ENCODE measurements around the gene STRBP. TPM values are rescaled to one million over a fixed set of nuclear protein-coding genes. Genes with fewer than 3 reads are reported as not detected.
A peak's percentile ranks its signal among the peaks of the same experiment; 100 is the strongest.

Gene STRBP
- total and polyA plus RNA-seq, 9 of the 15 experiments (the other 6 are each of a cell fraction or from before 2014, with no cell fraction given) = 27.7 to 84.0 (median 70.2) TPM

DNA sequence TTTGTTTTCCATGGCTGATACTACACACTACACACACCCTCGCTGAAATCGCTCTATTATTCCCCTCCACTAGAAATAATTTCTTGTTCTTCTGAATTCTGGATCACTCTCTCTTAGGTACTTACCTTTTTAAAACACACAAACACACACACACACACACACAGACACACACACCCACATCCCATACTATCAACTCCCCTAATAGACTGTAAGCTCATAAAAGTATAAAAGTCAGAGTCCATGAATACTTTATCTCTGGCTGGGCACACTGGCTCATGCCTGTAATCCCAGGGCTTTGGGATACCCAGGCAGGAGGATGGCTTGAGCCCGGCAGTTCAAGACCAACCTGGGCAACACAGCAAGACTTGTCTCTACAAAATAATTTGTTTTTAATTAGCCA lies 11.1 kb downstream of the STRBP start:
- ATAC-seq (no peak), DNase-seq (ENCODE audit: extremely low read depth in 1 of 4, low spot score in 3 of 4) (no peak), FAIRE-seq (no peak)
- 79% methylated on average over 3 of the region's 3 CpGs for WGBS (ENCODE audit: insufficient coverage, low coverage, missing lambda C conversion rate)
- CTCF ChIA-PET (ENCODE audit: low intra/inter-chr PET ratio) = no interaction called here
- no peaks in the 10 kb centered on the region for H3K9me1 ChIP-seq (ENCODE audit: control insufficient read depth, insufficient read depth, low read length)
- no peak overlapping the region for H3K9ac ChIP-seq (ENCODE audit: insufficient read depth in 1 of 2, low read depth in 2 of 2, low read length in 2 of 2)
- no peak overlapping the region for H3K4me2 ChIP-seq (ENCODE audit: insufficient read depth, low read length)
- H3K9me3 ChIP-seq (replicated peaks; ENCODE audit: control insufficient read depth, insufficient read depth, low read depth, low read length) = no peaks in the 10 kb centered on the region
- no peak overlapping the region for H3K4me3 ChIP-seq
- H2AFZ ChIP-seq (ENCODE audit: low read depth, low read length) = no peak overlapping the region
- no peak overlapping the region for H3K27ac ChIP-seq (ENCODE audit: extremely low read depth, low read depth, low read length)
- intact Hi-C loops (cut with micrococcal nuclease) = no loop called here
- no peaks in the 10 kb centered on the region for H3K27me3 ChIP-seq (ENCODE audit: control insufficient read depth in 2 of 2, insufficient read depth in 2 of 2, low read length in 2 of 2)
- no TSS peak for BruUV-seq (replicated peaks)
- POLR2A ChIA-PET = no interaction called here
- TF ChIP-seq E2F4 (CRISPR knock-in tag; IDR thresholded peaks at IDR 0.05; ENCODE audit: low read depth) (no peak), ZBTB7A (IDR thresholded peaks at IDR 0.05; ENCODE audit: borderline replicate concordance, control insufficient read depth, low read depth, low read length) (no peak), ZNF121 (CRISPR knock-in tag; conservative IDR thresholded peaks at IDR 0.05) (no peak)
- in situ Hi-C loops (cut with MboI) = no loop called here
- H3K36me3 ChIP-seq (ENCODE audit: control insufficient read depth, insufficient read depth, low read length) = peaks cover 7% of the 10 kb centered on the region; the same call in 1 of the 3 replicates
- H4K20me1 ChIP-seq (replicated peaks; ENCODE audit: control insufficient read depth, insufficient read depth, low read length) = peaks cover 6% of the 10 kb centered on the region; the same call in 1 of the 2 replicates
- peaks cover 3 to 15% of the 10 kb centered on the region in 2 experiments; a peak in 4 of 5 replicates for H3K4me1 ChIP-seq (replicated peaks in 1 of 2; ENCODE audit: control insufficient read depth in 2 of 2, insufficient read depth in 2 of 2, low read length in 2 of 2)
- H3K79me2 ChIP-seq (ENCODE audit: control insufficient read depth, insufficient read depth, low read length) = peaks cover 96% of the 10 kb centered on the region

- Histone ChIP-seq H4K20me1 (replicated peaks; ENCODE audit: control insufficient read depth, insufficient read depth, low read length) (peaks cover 16% of the 10 kb centered on the region), H3K4me3 (no peak overlapping the region), H3K36me3 (ENCODE audit: control insufficient read depth, insufficient read depth, low read length) (peaks cover 7% of the 10 kb centered on the region; the same call in 1 of the 3 replicates), H3K9ac (ENCODE audit: insufficient read depth in 1 of 2, low read depth in 2 of 2, low read length in 2 of 2) (no peak overlapping the region), H3K4me2 (ENCODE audit: insufficient read depth, low read length) (no peak overlapping the region), H3K27ac (ENCODE audit: extremely low read depth, low read depth, low read length) (no peak overlapping the region), H2AFZ (ENCODE audit: low read depth, low read length) (no peak overlapping the region), H3K9me3 (replicated peaks; ENCODE audit: control insufficient read depth, insufficient read depth, low read depth, low read length) (no peaks in the 10 kb centered on the region), H3K9me1 (ENCODE audit: control insufficient read depth, insufficient read depth, low read length) (no peaks in the 10 kb centered on the region), H3K27me3 (ENCODE audit: control insufficient read depth in 2 of 2, insufficient read depth in 2 of 2, low read length in 2 of 2) (no peaks in the 10 kb centered on the region), H3K4me1 (replicated peaks in 1 of 2; ENCODE audit: control insufficient read depth in 2 of 2, insufficient read depth in 2 of 2, low read length in 2 of 2) (peaks cover 3 to 22% of the 10 kb centered on the region in 2 experiments; a peak in 4 of 5 replicates), H3K79me2 (ENCODE audit: control insufficient read depth, insufficient read depth, low read length) (peaks cover 96% of the 10 kb centered on the region)
- in situ Hi-C loops (cut with MboI) = no loop called here
- no peak for TF ChIP-seq DDX20 (tag; IDR thresholded peaks at IDR 0.05; ENCODE audit: low read depth)
- TF ChIP-seq, protein P1, sequence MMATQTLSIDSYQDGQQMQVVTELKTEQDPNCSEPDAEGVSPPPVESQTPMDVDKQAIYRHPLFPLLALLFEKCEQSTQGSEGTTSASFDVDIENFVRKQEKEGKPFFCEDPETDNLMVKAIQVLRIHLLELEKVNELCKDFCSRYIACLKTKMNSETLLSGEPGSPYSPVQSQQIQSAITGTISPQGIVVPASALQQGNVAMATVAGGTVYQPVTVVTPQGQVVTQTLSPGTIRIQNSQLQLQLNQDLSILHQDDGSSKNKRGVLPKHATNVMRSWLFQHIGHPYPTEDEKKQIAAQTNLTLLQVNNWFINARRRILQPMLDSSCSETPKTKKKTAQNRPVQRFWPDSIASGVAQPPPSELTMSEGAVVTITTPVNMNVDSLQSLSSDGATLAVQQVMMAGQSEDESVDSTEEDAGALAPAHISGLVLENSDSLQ (IDR thresholded peaks at IDR 0.05) = peak; percentile 88
- ChIA-PET POLR2A (interaction anchor here (0.8 to 1.6 kb wide), 2 partner anchors 9 to 13 kb away, joined by 3 to 6 read pairs; partner anchors contain the start of gene STRBP), CTCF (ENCODE audit: low intra/inter-chr PET ratio) (no interaction called here)
- ATAC-seq = no peak; the same call in 2 of the 3 replicates
- no peak for DNase-seq (ENCODE audit: extremely low read depth in 1 of 4, low spot score in 3 of 4)
- 68% methylated on average over 3 of the region's 3 CpGs for WGBS (ENCODE audit: insufficient coverage, low coverage, missing lambda C conversion rate)
- no peak for FAIRE-seq
- intact Hi-C loops (cut with micrococcal nuclease) = no loop called here
- BruUV-seq (replicated peaks) = no TSS peak
These were observed 12.7 kb downstream of the STRBP start for GRCh38 chr9:123255718-123256117.

All from K562 (cell line).